K562 (cell line): Measurements from ENCODE around the gene SGPP2. TPM values are rescaled to one million over a fixed set of nuclear protein-coding genes. Genes with fewer than 3 reads are reported as not detected.
"Not testable (repeated sequence)": the region's sequence is repeated elsewhere in the genome, so short reads cannot be mapped to it uniquely, and the experiment has no call there.

Source experiments
- ATAC-seq: fragments of 200-7000 bp; cut with Tn5 transposase; 3 replicates; pipeline ENCODE4 v1.9.1; 2020; ENCODE audit warnings: moderate library complexity
- BruUV-seq: library from RNA; stranded (reverse); fragments of 400-500 nt; replicated peaks from 2 replicates; lab custom pipeline; 2021; lab: Mats Ljungman, UMichigan
- CTCF ChIA-PET: fragments of 300-600 bp; formaldehyde crosslinking; extraction: SDS; loops from one replicate; lab custom pipeline; 2021; ENCODE audit warnings: low intra/inter-chr PET ratio; lab: Yijun Ruan, JAX
- POLR2A ChIA-PET: fragments of 300-600, 350-650 bp; sonication (Branson Sonifier 250); formaldehyde crosslinking; extraction: SDS; loops from one replicate; lab custom pipeline; 2021; ENCODE audit warnings: antibody characterized with exemption, inconsistent platforms; lab: Yijun Ruan, JAX
- DNase-seq, 4 experiments: peaks; one replicate each; pipeline versions ENCODE4 v3.0.0 to v3.0.0-alpha.2; 2011 to 2018; ENCODE audit warnings: low spot score in 3 of 4, mixed read lengths in 3 of 4; ENCODE audit errors: extremely low read depth in 1 of 4
- FAIRE-seq: peaks from 2 replicates; lab custom pipeline; 2011; peaks lifted over from hg19 to GRCh38; lab: Jason Lieb, UNC
- H2AFZ ChIP-seq: 2 replicates; pipeline ENCODE4 v1.6.0; 2011; ENCODE audit warnings: low read depth, low read length, control low read depth, inconsistent platforms
- H3K27ac ChIP-seq: fragments of 200-600 bp; 3 replicates; pipeline ENCODE4 v1.8.0; 2011; ENCODE audit warnings: low read depth, mild to moderate bottlenecking, control low read depth, inconsistent platforms, low read length, moderate library complexity, mixed read lengths; ENCODE audit errors: extremely low read depth
- H3K27me3 ChIP-seq, 2 experiments: fragments of 300-600 bp in 1 of 2; 2 replicates in 1 of 2; 3 replicates in 1 of 2; pipeline versions ENCODE4 v1.6.0 to v1.8.0; 2011; ENCODE audit warnings: inconsistent platforms in 2 of 2, low read length in 2 of 2, mild to moderate bottlenecking in 1 of 2, mixed read lengths in 1 of 2, moderate library complexity in 1 of 2; ENCODE audit not compliant: control insufficient read depth in 2 of 2, insufficient read depth in 2 of 2
- H3K36me3 ChIP-seq: fragments of 300-600 bp; 3 replicates; pipeline ENCODE4 v1.8.0; 2011; ENCODE audit warnings: mild to moderate bottlenecking, low read length, inconsistent platforms; ENCODE audit not compliant: control insufficient read depth, insufficient read depth
- H3K4me1 ChIP-seq, 2 experiments: fragments of 200-600 bp in 1 of 2; replicated peaks in 1 of 2; 2 replicates in 1 of 2; 3 replicates in 1 of 2; pipeline versions ENCODE4 v1.5.1 to v1.8.0; 2011; ENCODE audit warnings: inconsistent platforms in 2 of 2, low read length in 2 of 2, mild to moderate bottlenecking in 1 of 2, mixed read lengths in 1 of 2, moderate library complexity in 1 of 2; ENCODE audit not compliant: control insufficient read depth in 2 of 2, insufficient read depth in 2 of 2
- H3K4me2 ChIP-seq: 2 replicates; pipeline ENCODE4 v1.6.1; 2011; ENCODE audit warnings: low read length, control low read depth, inconsistent platforms, mixed read lengths; ENCODE audit not compliant: insufficient read depth
- H3K4me3 ChIP-seq: fragments of 200-600 bp; sonication (generic), shearing (Covaris generic); 2 replicates; pipeline ENCODE4 v1.5.1; 2016; ENCODE audit warnings: control low read depth, inconsistent platforms
- H3K79me2 ChIP-seq: fragments of 200-600 bp; 3 replicates; pipeline ENCODE4 v1.8.0; 2011; ENCODE audit warnings: low read length, inconsistent platforms; ENCODE audit not compliant: control insufficient read depth, insufficient read depth
- H3K9ac ChIP-seq, 2 experiments: 2 replicates each; pipeline versions ENCODE4 v1.6.0 to v1.6.1; 2011; ENCODE audit warnings: low read depth in 2 of 2, low read length in 2 of 2, control low read depth in 1 of 2, inconsistent platforms in 1 of 2, mild to moderate bottlenecking in 1 of 2, mixed read lengths in 1 of 2; ENCODE audit not compliant: insufficient read depth in 1 of 2
- H3K9me1 ChIP-seq: one replicate; pipeline ENCODE4 v1.6.0; 2011; ENCODE audit warnings: inconsistent platforms, mild to moderate bottlenecking, low read length, moderate library complexity; ENCODE audit not compliant: control insufficient read depth, insufficient read depth
- H3K9me3 ChIP-seq: replicated peaks from 2 replicates; pipeline ENCODE4 v1.5.1; 2011; ENCODE audit warnings: low read depth, low read length, inconsistent platforms; ENCODE audit not compliant: control insufficient read depth, insufficient read depth
- H4K20me1 ChIP-seq: replicated peaks from 2 replicates; pipeline ENCODE4 v1.6.1; 2011; ENCODE audit warnings: low read length, inconsistent platforms, mixed read lengths; ENCODE audit not compliant: control insufficient read depth, insufficient read depth
- ARHGAP35 ChIP-seq: fragments of 450-650 bp; IDR thresholded peaks from 2 replicates; pipeline ENCODE4 v1.6.1; 2018; ENCODE audit not compliant: partially characterized antibody
- CHD2 ChIP-seq: IDR thresholded peaks from 2 replicates; pipeline ENCODE4 v1.6.1; 2011; ENCODE audit warnings: low read depth, low read length
- GABPB1 ChIP-seq: sonication (generic); formaldehyde crosslinking; IDR thresholded peaks from 2 replicates; pipeline ENCODE4 v1.8.0; 2022; ENCODE audit warnings: mild to moderate bottlenecking, missing genetic modification reagents
- HMGN3 ChIP-seq: IDR thresholded peaks from 2 replicates; pipeline ENCODE4 v1.6.1; 2011; ENCODE audit warnings: borderline replicate concordance, low read depth, mild to moderate bottlenecking, mixed read lengths, low read length; ENCODE audit not compliant: insufficient read length; ENCODE audit errors: extremely low read depth
- HSF4 ChIP-seq: fragments of 250-450 bp; sonication (Bioruptor Pico); IDR thresholded peaks from 2 replicates; pipeline ENCODE4 v2.1.2; 2022; ENCODE audit warnings: mild to moderate bottlenecking, moderate library complexity, borderline replicate concordance
- NCOR1 ChIP-seq: fragments of 450-650 bp; IDR thresholded peaks from 2 replicates; pipeline ENCODE4 v1.6.1; 2016; ENCODE audit warnings: mild to moderate bottlenecking, moderate library complexity
- PHTF2 ChIP-seq: fragments of 250-450 bp; sonication (Bioruptor Pico); IDR thresholded peaks from 2 replicates; pipeline ENCODE4 v1.5.0; 2021; ENCODE audit warnings: mild to moderate bottlenecking
- RBM25 ChIP-seq: fragments of 200-400 bp; formaldehyde crosslinking; IDR thresholded peaks from 2 replicates; pipeline ENCODE4 v1.6.1; 2018; ENCODE audit warnings: low read length, low read depth, moderate library complexity; ENCODE audit not compliant: severe bottlenecking
- SMAD4 ChIP-seq: fragments of 250-450 bp; sonication (Bioruptor Pico); conservative IDR thresholded peaks from 2 replicates; pipeline ENCODE4 v1.8.0; 2021; ENCODE audit warnings: inconsistent platforms, mild to moderate bottlenecking, moderate library complexity
- TAF15 ChIP-seq: fragments of 200-400 bp; formaldehyde crosslinking; IDR thresholded peaks from 2 replicates; pipeline ENCODE4 v1.6.1; 2017; ENCODE audit warnings: mild to moderate bottlenecking, low read depth, low read length, moderate library complexity
- TRIM28 ChIP-seq: fragments of 450-650 bp; IDR thresholded peaks from 2 replicates; pipeline ENCODE4 v1.6.1; 2017
- ZKSCAN8 ChIP-seq: fragments of 200-800 bp; sonication (Bioruptor generic); IDR thresholded peaks from 2 replicates; pipeline ENCODE4 v1.6.1; 2016; ENCODE audit warnings: missing genetic modification characterization, missing compliant biosample characterization
- ZNF239 ChIP-seq: fragments of 250-450 bp; sonication (Bioruptor Pico); IDR thresholded peaks from 2 replicates; pipeline ENCODE4 v1.4.0; 2020; ENCODE audit warnings: mild to moderate bottlenecking
- WGBS: fragments of 100-300 bp; shearing (Covaris generic); methylation state at CpG from one replicate; pipeline ENCODE4 v1.1.6; 2016; ENCODE audit warnings: low coverage, mixed read lengths; ENCODE audit not compliant: insufficient coverage; ENCODE audit errors: missing lambda C conversion rate; 5-methylcytosine and 5-hydroxymethylcytosine counted together
- in situ Hi-C: fragments of 300-500 bp; cut with MboI; formaldehyde crosslinking; loops from 4 replicates; pipeline ENCODE4 v1.15.0; 2018; ENCODE audit warnings: inconsistent platforms, mixed read lengths
- intact Hi-C: fragments of 100-400 bp; cut with micrococcal nuclease; formaldehyde crosslinking; loops from 2 replicates; pipeline ENCODE4 v1.14.2; 2022
- polyA plus RNA-seq, 8 experiments: library from polyadenylated mRNA; depleted of rRNA in 4 of 8; stranded (reverse) in 5 of 8; unstranded in 3 of 8; fragments of >200 nt; fragmentation: Nextera tagmentation in 2 of 8; fragmentation: Illumina TruSeq in 1 of 8; extraction: Ambion mirVana in 2 of 8; extraction: Trizol in 1 of 8; gene quantifications; 2 replicates each; pipeline versions ENCODE4 v1.2.1 to v1.2.3, GENCODE V29; 2011 to 2014; ENCODE audit warnings: inconsistent platforms in 1 of 8, missing spikeins in 1 of 8
- total RNA-seq, 7 experiments: library from RNA; depleted of rRNA in 6 of 7; stranded (reverse); fragments of >200 nt in 6 of 7; fragmentation: Illumina TruSeq in 2 of 7; extraction: Trizol in 2 of 7; gene quantifications; 2 replicates each; pipeline versions ENCODE4 v1.2.1 to v1.2.3, GENCODE V29; 2011 to 2021; ENCODE audit warnings: low replicate concordance in 1 of 7
- TF ChIP-seq, protein P1 (sequence below): fragments of 250-450 bp; sonication (Bioruptor Pico); IDR thresholded peaks from 2 replicates; pipeline ENCODE4 v1.4.0; 2020; ENCODE audit warnings: mild to moderate bottlenecking, moderate library complexity, borderline replicate concordance
- TF ChIP-seq, protein P2 (sequence below): sonication (generic); formaldehyde crosslinking; IDR thresholded peaks from 2 replicates; pipeline ENCODE4 v1.8.0; 2022; ENCODE audit warnings: mild to moderate bottlenecking, missing genetic modification reagents

Gene SGPP2
- total and polyA plus RNA-seq, 9 of the 15 experiments (the other 6 are each of a cell fraction or from before 2014, with no cell fraction given): 0.01 to 0.04 TPM; not detected in 7

DNA sequence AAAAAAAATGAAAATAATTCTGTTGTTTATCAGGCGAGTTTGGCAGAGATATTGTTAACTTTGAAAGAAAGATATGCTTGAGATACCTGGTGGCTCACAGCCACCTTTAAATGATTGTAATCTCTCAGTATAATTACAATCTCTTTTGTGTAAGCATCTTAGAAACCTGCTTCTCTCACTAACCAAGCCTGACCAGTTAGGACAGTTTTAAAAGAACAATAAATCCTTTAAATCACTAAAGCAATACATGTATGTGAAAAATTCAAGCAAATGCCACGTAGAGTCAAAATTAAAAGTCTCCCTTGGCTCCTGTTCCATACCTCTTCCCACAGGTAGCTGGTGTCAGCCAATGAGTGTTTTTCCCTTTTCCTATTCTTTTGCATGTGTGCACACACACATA lies 15.7 kb upstream of the SGPP2 start (continued):
- no peak for TF ChIP-seq HSF4 (CRISPR knock-in tag)
- no peak for TF ChIP-seq SMAD4 (CRISPR knock-in tag)

DNA sequence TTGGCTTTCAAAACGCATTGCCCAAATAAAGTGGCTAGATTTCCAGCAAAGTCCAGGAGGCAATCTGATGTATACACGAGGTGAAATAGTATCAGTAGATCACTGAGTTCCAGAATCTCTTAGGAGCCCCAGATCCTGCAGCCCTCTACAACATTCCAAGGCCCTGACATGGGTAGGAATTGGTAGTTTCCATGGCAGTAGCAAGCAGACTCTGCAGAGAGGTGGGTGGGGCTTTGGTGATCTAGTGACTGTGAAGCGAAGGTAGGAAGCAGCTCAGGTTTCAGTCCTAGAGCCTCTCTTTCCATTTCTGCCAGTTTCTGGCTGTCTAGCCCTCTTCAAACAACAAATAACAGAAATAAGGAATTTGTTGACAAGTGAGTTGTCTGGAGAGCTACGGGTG lies 13.8 kb upstream of the SGPP2 start:
- ChIA-PET POLR2A (no interaction called here), CTCF (no interaction called here)
- in situ Hi-C loops (no loop called here), intact Hi-C loops (no loop called here)
- no peak overlapping the region for H3K4me3 ChIP-seq
- DNase-seq (no peak), ATAC-seq (no peak), FAIRE-seq (no peak)
- H3K4me2 ChIP-seq: no peak overlapping the region
- H3K27me3 ChIP-seq: no peaks in the 10 kb centered on the region
- H4K20me1 ChIP-seq: no peaks in the 10 kb centered on the region
- BruUV-seq: no TSS peak
- H3K79me2 ChIP-seq: no peaks in the 10 kb centered on the region
- H3K36me3 ChIP-seq: no peaks in the 10 kb centered on the region
- no peaks in the 10 kb centered on the region for H3K4me1 ChIP-seq
- no peak for TF ChIP-seq RBM25
- no peak for TF ChIP-seq TAF15
- TF ChIP-seq CHD2: no peak
- TF ChIP-seq TRIM28: no peak
- TF ChIP-seq, protein P1, sequence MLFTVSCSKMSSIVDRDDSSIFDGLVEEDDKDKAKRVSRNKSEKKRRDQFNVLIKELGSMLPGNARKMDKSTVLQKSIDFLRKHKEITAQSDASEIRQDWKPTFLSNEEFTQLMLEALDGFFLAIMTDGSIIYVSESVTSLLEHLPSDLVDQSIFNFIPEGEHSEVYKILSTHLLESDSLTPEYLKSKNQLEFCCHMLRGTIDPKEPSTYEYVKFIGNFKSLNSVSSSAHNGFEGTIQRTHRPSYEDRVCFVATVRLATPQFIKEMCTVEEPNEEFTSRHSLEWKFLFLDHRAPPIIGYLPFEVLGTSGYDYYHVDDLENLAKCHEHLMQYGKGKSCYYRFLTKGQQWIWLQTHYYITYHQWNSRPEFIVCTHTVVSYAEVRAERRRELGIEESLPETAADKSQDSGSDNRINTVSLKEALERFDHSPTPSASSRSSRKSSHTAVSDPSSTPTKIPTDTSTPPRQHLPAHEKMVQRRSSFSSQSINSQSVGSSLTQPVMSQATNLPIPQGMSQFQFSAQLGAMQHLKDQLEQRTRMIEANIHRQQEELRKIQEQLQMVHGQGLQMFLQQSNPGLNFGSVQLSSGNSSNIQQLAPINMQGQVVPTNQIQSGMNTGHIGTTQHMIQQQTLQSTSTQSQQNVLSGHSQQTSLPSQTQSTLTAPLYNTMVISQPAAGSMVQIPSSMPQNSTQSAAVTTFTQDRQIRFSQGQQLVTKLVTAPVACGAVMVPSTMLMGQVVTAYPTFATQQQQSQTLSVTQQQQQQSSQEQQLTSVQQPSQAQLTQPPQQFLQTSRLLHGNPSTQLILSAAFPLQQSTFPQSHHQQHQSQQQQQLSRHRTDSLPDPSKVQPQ (CRISPR knock-in tag): no peak
- TF ChIP-seq PHTF2 (CRISPR knock-in tag): no peak
- TF ChIP-seq ZNF239: no peak
- no peak for TF ChIP-seq NCOR1
- TF ChIP-seq HMGN3: no peak
- TF ChIP-seq ZKSCAN8: no peak
- no peak for TF ChIP-seq GABPB1 (CRISPR knock-in tag)
- TF ChIP-seq, protein P2, sequence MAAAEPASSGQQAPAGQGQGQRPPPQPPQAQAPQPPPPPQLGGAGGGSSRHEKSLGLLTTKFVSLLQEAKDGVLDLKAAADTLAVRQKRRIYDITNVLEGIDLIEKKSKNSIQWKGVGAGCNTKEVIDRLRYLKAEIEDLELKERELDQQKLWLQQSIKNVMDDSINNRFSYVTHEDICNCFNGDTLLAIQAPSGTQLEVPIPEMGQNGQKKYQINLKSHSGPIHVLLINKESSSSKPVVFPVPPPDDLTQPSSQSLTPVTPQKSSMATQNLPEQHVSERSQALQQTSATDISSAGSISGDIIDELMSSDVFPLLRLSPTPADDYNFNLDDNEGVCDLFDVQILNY (CRISPR knock-in tag): no peak
- no peak for TF ChIP-seq ARHGAP35
- no peak overlapping the region for H3K27ac ChIP-seq
- 4% methylated on average over 4 of the region's 4 CpGs for WGBS
- H3K9me1 ChIP-seq: no peaks in the 10 kb centered on the region
- H3K9me3 ChIP-seq: no peaks in the 10 kb centered on the region
- H2AFZ ChIP-seq: no peak overlapping the region
- no peak overlapping the region for H3K9ac ChIP-seq

DNA sequence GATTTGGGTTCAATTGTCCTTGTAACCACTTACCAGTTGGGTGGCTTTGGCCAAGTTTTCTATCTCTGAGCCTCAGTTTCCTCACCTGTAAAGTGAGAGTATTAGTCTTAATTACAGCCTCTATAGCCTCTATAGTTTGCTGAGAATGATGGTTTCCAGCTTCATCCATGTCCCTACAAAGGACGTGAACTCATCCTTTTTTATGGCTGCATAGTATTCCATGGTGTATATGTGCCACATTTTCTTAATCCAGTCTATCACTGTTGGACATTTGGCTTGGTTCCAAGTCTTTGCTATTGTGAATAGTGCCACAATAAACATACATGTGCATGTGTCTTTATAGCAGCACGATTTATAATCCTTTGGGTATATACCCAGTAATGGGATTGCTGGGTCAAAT lies 12.0 kb upstream of the SGPP2 start:
- H3K36me3 ChIP-seq, H2AFZ ChIP-seq, H4K20me1 ChIP-seq, H3K27ac ChIP-seq, CTCF ChIA-PET, H3K79me2 ChIP-seq, H3K4me3 ChIP-seq, H3K4me1 ChIP-seq, H3K9ac ChIP-seq, in situ Hi-C loops, FAIRE-seq, H3K27me3 ChIP-seq, H3K4me2 ChIP-seq, POLR2A ChIA-PET, DNase-seq, intact Hi-C loops, H3K9me1 ChIP-seq, H3K9me3 ChIP-seq, BruUV-seq, ATAC-seq: not testable (repeated sequence)
- 0% methylated on average over 1 of the region's 2 CpGs for WGBS
